Activated CD8-positive, alpha-beta memory T cell treated with anti-CD3 and anti-CD28 coated beads for 1 hour (primary cell): ENCODE data around the gene HELZ2.
"Not testable (repeated sequence)": the region's sequence is repeated elsewhere in the genome, so short reads cannot be mapped to it uniquely, and the experiment has no call there.

ENCODE experiments used
- DNase-seq, 2 donors: peaks; one replicate each; pipeline ENCODE4 v3.0.0-alpha.2; 2020; ENCODE audit warnings: low read depth in 1 of 2; ENCODE audit errors: extremely low read depth in 1 of 2

Gene HELZ2

DNA sequence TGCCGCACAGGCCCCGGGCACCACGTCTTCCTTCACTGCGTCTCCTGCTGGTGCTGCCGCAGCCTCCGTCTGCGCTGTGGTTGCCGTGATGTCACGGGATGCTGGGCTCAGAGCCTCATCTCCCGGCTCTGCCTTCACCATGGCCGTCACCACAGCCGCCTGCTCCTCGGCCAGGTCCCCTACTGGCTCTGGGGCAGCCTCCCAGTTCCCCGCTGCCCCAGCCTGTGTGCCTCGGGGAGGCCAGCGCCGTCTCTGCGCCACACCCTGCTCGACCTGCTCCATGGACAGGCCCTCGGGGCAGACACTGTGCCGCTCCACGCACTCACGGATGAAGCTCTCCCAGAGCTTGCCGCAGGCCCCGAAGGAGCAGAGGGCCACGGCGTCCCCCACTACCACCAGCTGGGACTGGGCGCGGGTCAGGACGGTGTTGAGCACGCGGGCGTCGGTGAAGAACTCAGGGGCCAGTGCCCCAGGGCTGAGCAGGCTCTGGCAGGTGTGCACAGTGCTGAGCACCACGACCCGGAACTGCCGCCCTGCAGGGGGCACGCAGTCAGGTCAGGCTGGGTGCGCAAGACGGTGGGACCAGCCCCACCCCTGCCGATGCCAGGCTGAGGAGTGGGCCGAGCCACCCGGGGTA lies 8.2 kb downstream of the HELZ2 start:
- no peak for DNase-seq

DNA sequence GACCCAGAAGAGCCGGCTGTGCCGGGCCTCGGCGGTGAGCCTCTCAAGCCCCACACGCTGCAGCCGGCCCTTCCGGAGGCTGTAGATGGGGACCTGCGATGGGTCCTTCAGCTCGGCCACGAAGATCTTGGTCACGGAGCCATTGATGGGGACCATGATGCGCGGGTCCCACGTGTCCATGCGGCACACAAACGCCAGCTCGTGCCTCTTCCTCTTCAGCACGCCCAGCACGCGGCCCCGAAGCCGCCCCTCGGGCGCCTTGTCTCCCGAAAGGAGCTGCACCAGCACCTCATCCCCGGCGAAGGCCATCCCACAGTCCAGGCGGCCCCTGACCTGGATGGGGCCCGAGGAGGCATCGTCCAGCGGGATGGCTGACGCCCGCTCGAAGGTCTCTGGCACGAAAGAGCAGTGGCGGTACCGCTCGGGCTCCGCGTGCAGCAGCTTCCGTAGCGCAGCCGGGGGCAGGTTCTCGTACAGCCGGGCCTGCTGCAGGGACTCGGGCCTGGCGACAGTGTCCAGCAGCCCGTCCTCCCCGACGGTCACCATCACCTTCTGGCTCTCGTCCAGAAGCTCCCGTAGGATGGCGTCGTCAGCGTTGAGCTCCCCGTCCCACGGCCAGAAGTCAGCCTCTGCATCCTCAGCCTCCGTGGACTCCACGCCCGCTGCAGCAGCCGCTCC lies 8.9 kb downstream of the HELZ2 start:
- no peak for DNase-seq

DNA sequence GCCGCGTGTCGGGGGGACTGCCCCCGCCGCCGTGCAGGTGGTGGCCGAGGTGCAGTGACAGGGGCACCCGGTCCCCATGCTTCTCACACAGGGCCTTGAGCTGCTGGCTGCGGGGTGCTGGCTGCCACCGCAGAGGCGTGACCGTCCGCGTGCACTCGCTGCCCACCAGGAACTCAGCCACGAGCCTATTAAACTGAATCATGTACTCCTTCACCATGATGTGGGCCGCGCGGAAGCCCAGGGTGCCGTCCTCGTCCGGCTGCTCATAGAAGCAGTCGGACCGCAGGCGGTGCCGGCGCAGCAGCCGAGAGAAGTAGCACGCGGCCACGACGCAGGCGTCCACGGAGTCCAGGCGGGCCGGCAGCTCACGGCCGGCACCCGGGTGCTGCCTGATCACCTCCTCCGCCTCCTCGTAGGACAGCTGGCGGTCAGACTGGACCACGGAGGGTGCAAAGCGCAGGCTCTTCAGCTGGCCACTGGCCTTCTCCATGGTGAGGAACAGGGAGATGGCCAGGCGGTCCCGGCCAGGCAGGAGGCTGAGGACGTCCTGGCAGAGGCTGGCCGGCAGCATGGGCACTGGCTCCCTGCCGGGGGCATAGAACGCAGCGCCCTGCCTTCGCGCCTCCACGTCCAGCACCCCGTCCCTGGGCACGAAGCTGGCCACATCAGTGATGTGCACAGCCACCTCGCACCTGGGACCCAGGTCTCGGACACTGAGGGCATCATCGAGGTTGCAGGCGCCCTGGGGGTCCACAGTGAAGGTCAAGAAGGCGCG lies 9.8 kb downstream of the HELZ2 start:
- DNase-seq: no peak

DNA sequence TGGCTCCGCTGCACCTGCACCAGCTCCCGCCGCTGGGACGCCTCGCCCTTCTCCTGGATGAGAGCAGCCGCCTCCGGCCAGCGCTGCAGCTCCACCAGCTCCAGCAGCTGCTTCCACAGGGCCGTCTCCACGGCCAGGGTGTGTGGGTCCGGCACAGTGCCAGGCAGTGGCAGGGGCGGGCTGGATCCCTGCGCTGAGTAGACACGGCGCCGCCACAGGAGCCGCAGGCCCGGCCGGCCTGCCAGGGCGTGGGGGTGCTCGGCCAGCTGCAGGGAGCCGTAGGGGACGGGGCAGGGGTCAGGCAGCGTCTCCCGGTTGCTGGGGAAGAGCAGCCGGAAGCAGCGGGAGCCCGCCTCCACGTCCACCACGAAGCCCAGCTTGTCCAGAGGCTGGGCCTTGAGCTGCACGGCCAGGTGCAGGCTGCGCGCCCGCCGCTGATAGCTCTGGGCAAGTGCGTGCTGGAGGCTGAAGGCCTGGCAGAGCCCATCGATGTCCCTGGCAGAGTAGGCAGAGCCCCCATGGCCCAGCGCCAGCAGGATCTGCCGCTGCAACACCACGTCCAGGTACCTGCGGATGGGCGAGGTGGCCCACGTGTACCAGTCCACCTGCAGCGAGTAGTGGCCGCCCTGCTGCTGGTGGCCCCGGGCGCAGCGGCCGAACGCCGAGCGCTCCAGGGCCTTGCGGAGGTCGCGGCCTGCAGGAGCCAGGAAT lies 10.7 kb downstream of the HELZ2 start:
- no peak for DNase-seq

- DNase-seq: no peak
Measured at GRCh38 chr20:63562461-63563224, 11.4 kb downstream of the HELZ2 start.

DNA sequence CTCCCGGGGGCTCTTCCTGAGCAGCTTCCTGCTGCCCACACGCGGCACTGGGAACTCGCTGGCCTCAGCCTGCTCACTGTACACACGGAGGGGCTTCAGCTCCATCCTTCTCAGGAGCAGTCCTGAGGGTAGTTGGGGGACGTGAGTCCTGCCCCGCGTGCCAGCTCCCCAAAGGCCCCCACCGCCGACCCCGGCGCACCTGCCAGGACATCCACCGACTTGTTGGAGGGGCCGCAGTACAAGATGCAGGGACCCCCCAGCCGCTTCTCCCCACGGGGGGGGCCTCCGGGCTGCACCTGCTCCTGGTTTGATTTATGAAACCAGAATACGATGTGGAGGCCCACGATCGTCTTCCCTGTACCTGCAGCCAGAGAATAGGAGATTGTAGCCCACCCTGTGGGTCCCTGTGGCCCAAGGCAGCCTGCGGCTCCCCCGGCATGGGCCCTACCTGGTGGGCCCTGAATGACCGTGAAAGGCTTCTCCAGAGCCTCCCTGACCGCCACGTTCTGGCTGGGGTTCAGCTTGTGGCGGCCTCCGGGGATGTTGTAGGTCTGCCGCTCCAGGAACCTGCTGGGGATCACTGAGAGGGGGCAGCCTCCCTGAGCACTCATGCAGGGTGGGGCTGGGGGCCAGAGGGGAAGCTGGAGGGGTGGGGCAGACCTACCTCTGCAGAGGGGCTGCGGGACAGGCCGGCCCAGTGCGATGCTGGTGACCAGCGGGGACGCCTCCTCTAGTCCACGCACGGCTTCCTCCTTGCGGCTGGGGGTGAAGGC lies 12.2 kb downstream of the HELZ2 start:
- no peak for DNase-seq

DNA sequence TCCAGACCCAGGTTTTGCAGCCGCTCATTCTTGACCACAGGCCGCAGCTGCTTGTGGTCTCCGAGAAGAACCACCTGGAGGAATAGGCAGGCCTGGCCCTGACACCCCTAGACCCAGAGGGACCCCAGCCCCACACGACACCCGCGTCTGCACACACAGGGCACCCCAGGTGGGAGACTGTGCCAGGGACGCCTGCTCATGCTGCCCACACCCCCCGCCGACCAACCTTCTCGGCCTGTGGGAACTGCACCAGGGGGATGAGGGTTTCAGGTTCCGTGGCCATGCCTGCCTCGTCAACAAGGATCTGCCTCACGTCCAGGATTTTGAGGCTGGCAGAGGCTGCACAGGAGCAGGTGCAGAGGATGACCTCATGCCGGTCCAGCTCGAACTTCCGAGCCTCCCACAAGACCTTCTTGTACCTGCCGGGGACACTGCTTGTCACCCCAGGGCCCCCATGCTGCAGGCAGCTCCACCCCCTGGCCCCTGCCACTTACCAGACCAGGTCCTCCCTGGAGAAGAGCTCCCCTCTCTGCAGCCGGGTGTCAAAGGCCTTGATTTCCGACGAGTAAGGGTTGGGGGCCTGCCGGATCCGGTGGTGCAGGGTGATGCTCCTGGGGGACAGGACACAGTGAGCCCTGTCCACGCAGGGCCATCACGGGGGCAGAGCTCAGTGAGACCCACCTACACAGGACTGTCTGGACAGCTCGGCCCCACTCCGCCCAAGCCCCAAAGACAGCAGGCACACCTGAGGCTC lies 13.0 kb downstream of the HELZ2 start:
- no peak for DNase-seq

DNA sequence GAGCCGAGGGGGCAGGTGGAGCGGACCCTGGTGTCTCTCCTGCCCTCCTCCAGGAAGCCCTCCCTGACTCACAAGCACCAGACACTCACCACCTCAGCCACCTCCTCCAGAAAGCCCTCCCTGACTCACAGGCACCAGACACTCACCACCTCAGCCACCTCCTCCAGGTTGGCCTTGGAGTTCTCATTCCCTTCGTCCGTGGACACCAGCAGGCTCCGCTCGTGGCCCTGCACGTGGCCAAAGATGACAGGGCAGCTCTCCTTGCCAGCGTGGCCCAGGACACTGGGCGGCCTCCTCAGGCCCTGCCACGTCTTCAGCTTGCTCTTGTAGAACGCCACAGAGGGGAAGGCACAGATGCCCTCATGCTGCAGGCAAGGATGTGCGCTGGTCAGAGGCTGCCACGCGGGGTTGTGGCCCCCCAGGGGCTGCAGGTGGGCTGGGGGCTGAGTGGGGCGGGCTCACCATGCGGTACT lies 13.7 kb downstream of the HELZ2 start:
- no peak for DNase-seq

- DNase-seq: not testable (repeated sequence)
Measured at GRCh38 chr20:63559485-63560332, 14.3 kb downstream of the HELZ2 start.

GRCh38 chr20:63558804-63559484 lies 15.1 kb downstream of the HELZ2 start:
- DNase-seq: no peak

DNA sequence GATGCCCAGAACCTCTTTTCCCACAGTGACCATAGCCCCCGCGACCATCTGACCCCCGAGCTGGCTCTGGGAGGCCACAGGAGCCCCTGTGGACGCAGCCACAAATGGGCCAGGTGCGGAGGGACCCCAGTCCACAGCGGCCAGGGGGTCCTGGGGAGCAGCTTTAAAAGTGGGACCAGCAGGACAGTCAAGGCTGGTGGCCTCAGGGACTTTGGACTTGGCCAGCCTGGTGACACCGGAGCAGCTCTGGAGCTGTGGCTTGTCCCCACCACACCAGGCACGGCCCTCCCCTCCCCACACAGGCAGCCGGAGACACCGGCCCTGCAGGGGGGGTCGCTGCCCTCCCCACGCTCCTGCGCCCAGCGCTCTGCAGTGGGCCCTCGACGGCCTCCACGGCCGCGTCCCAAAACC lies 16.6 kb downstream of the HELZ2 start:
- no peak for DNase-seq

GRCh38 chr20:63556873-63557478 lies 17.1 kb downstream of the HELZ2 start:
- no peak for DNase-seq

GRCh38 chr20:63555661-63556381 lies 18.2 kb downstream of the HELZ2 start:
- no peak for DNase-seq

GRCh38 chr20:63554361-63555278 lies 19.4 kb downstream of the HELZ2 start:
- DNase-seq: no peak

DNA sequence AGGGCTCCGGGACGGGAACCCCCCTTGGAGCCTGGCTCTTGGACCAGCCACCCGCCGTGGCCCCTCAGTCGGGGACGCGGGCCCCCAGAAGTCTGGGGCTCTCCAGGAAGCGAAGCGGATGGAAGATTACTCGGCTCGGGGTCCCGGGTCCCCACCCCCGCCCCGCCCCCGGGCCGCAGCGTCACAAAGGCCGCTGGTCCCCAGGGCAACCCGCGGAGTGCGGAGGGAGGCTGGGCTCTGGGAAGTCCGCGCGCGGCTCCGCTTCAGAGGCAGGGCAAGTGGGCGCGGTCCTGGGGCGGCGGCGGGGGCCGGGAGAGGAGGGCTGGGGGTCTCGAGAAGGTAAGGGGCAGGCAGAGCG lies 20.1 kb downstream of the HELZ2 start, which contains the start of gene FNDC11:
Gene FNDC11, plus strand, starts transcription at position 227 of the 358 bp plus-strand sequence. CDS start 1,505 bp downstream, outside the sequence.
- no peak for DNase-seq
